Stimulated activated CD4-positive, alpha-beta T cell treated with anti-CD3 and anti-CD28 coated beads, Interleukin-4, amount 100 ng/mL, for 4 hours (primary cell): ENCODE data around the gene LYPD6.
"Not testable (repeated sequence)": the region's sequence is repeated elsewhere in the genome, so short reads cannot be mapped to it uniquely, and the experiment has no call there.

ENCODE experiments used
- DNase-seq, 2 experiments: peaks; one replicate each; pipeline ENCODE4 v3.0.0-alpha.2; 2020

The LYPD6 gene

GRCh38 chr2:149330127-149331022 is at the start of gene LYPD6:
Gene LYPD6 (plus strand): TSS chr2:149330587. CDS start chr2:149437709, 107,122 bp downstream.
- no peak for DNase-seq

- no peak for DNase-seq
Measured at GRCh38 chr2:149281441-149281840, 48.9 kb upstream of the LYPD6 start.

- no peak for DNase-seq
Measured at GRCh38 chr2:149290662-149291061, 39.7 kb upstream of the LYPD6 start.

- no peak for DNase-seq
Measured at GRCh38 chr2:149291881-149292280, 38.5 kb upstream of the LYPD6 start.

- DNase-seq = no peak
Measured at GRCh38 chr2:149296031-149296430, 34.4 kb upstream of the LYPD6 start.

- DNase-seq = no peak
Measured at GRCh38 chr2:149307014-149307413, 23.4 kb upstream of the LYPD6 start.

- DNase-seq = no peak
Measured at GRCh38 chr2:149310349-149310748, 20.0 kb upstream of the LYPD6 start.

- no peak for DNase-seq
Measured at GRCh38 chr2:149312039-149312438, 18.3 kb upstream of the LYPD6 start.

- no peak for DNase-seq
Measured at GRCh38 chr2:149313512-149313972, 16.8 kb upstream of the LYPD6 start.

- DNase-seq = no peak
Measured at GRCh38 chr2:149314687-149315086, 15.7 kb upstream of the LYPD6 start.

GRCh38 chr2:149315461-149315860 is 14.9 kb upstream of the LYPD6 start:
- DNase-seq = no peak

- not testable (repeated sequence) for DNase-seq
Measured at GRCh38 chr2:149318566-149318965, 11.8 kb upstream of the LYPD6 start.

GRCh38 chr2:149320362-149320761 is 10.0 kb upstream of the LYPD6 start:
- no peak for DNase-seq

- DNase-seq = no peak
Measured at GRCh38 chr2:149329068-149329467, 1.3 kb upstream of the LYPD6 start.

- DNase-seq = no peak
Measured at GRCh38 chr2:149329489-149330126, 779 bp upstream of the LYPD6 start.

- DNase-seq = no peak
Measured at GRCh38 chr2:149331023-149331400, 625 bp downstream of the LYPD6 start.

GRCh38 chr2:149332364-149332763 is 2.0 kb downstream of the LYPD6 start:
- DNase-seq = no peak

- no peak for DNase-seq
Measured at GRCh38 chr2:149333636-149334035, 3.2 kb downstream of the LYPD6 start.

- DNase-seq = no peak
Measured at GRCh38 chr2:149334156-149334555, 3.8 kb downstream of the LYPD6 start.

- no peak for DNase-seq
Measured at GRCh38 chr2:149339324-149339723, 8.9 kb downstream of the LYPD6 start.

GRCh38 chr2:149342509-149342908 is 12.1 kb downstream of the LYPD6 start:
- no peak for DNase-seq

- DNase-seq = no peak
Measured at GRCh38 chr2:149344105-149344504, 13.7 kb downstream of the LYPD6 start.

GRCh38 chr2:149346272-149346671 is 15.9 kb downstream of the LYPD6 start:
- DNase-seq = no peak

- no peak for DNase-seq
Measured at GRCh38 chr2:149348291-149348690, 17.9 kb downstream of the LYPD6 start.
